ENCODE results near the gene TEX48. TPM values are rescaled to one million over a fixed set of nuclear protein-coding genes. Genes with fewer than 3 reads are reported as not detected.

TEX48 gene
- total RNA-seq, 1 donor from 2014 or later = not detected

DNA sequence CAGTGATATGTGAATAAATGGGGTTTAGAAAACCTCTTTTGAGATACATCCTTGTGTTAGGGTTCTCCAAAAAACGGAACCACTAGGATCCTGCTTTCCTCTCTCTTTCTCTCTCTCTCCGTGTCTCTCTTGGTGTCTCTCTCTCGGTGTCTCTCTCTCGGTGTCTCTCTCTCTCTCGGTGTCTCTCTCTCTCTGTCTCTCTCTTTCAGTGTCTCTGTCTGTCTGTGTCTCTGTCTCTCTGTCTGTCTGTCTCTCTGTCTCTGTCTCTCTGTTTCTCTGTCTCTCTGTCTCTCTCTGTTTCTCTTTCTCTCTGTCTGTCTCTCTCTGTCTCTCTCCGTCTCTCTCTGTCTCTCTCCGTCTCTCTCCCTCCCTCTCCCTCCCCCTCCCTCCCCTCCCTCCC lies 7.8 kb upstream of the TEX48 start:
- Histone ChIP-seq H3K9me3 (no peaks in the 10 kb centered on the region), H3K27ac (no peak overlapping the region), H3K4me1 (no peaks in the 10 kb centered on the region), H3K4me3 (no peak overlapping the region), H3K36me3 (no peaks in the 10 kb centered on the region), H3K27me3 (ENCODE audit: low read depth) (no peaks in the 10 kb centered on the region)
- DNase-seq (no peak), ATAC-seq (no peak)
- intact Hi-C loops (cut with DNase I) = no loop called here
- TF ChIP-seq, protein P1, sequence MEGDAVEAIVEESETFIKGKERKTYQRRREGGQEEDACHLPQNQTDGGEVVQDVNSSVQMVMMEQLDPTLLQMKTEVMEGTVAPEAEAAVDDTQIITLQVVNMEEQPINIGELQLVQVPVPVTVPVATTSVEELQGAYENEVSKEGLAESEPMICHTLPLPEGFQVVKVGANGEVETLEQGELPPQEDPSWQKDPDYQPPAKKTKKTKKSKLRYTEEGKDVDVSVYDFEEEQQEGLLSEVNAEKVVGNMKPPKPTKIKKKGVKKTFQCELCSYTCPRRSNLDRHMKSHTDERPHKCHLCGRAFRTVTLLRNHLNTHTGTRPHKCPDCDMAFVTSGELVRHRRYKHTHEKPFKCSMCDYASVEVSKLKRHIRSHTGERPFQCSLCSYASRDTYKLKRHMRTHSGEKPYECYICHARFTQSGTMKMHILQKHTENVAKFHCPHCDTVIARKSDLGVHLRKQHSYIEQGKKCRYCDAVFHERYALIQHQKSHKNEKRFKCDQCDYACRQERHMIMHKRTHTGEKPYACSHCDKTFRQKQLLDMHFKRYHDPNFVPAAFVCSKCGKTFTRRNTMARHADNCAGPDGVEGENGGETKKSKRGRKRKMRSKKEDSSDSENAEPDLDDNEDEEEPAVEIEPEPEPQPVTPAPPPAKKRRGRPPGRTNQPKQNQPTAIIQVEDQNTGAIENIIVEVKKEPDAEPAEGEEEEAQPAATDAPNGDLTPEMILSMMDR (IDR thresholded peaks at IDR 0.05) = no peak

- intact Hi-C loops (cut with DNase I) = no loop called here
- Histone ChIP-seq H3K4me3 (no peak overlapping the region), H3K4me1 (no peaks in the 10 kb centered on the region), H3K27ac (no peak overlapping the region), H3K9me3 (no peaks in the 10 kb centered on the region), H3K27me3 (ENCODE audit: low read depth) (no peaks in the 10 kb centered on the region), H3K36me3 (no peaks in the 10 kb centered on the region)
- no peak for DNase-seq
- ATAC-seq = no peak
- TF ChIP-seq, protein P1 (IDR thresholded peaks at IDR 0.05) = no peak
Measured at GRCh38 chr9:114688909-114689610, 7.1 kb upstream of the TEX48 start.

DNA sequence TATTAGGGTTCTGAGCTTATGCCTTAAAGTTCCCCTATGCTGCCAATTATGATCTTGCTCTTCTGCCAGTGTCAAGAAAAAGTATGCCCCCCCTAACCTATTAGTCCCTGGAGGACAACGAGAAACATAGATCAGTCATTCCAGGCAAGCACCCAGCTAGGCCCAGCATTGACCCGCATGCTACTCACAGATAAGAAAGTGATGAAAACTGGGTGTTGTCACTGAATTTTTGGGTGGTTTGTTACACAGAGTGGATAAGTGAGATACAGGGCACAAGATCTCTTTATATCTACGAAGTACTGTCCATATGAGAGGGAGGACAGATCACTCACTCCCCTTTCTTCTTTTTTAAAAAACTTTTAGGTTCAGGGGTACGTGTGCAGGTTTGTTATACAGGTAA lies 6.4 kb upstream of the TEX48 start:
- intact Hi-C loops (cut with DNase I) = no loop called here
- ATAC-seq (no peak), DNase-seq (no peak)
- TF ChIP-seq, protein P1 (IDR thresholded peaks at IDR 0.05) = no peak
- Histone ChIP-seq H3K27ac (no peak overlapping the region), H3K4me3 (no peak overlapping the region), H3K27me3 (ENCODE audit: low read depth) (no peaks in the 10 kb centered on the region), H3K36me3 (no peaks in the 10 kb centered on the region), H3K4me1 (no peaks in the 10 kb centered on the region), H3K9me3 (no peaks in the 10 kb centered on the region)

DNA sequence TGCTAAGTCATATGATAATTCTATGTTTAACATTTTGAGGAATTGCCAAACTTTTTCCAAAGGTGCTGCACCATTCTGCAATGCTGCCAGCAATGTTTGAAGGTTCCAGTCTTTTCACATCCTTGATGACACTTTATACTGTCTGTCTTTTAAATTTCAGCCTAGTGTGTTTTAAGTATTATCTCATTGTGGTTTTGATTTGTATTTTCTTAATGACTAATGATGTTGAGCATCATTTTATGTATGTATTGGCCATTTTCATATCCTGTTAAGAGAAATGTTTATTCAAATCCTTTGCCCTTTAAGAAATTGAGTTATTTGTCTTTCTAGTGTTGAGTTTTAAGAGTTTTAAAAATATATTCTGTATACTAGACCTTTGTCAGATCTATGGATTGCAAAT lies 5.0 kb upstream of the TEX48 start:
- ATAC-seq = no peak
- no peak for DNase-seq
- H3K27ac ChIP-seq = no peak overlapping the region
- no peaks in the 10 kb centered on the region for H3K4me1 ChIP-seq
- H3K4me3 ChIP-seq = no peak overlapping the region
- H3K9me3 ChIP-seq = no peaks in the 10 kb centered on the region
- no peaks in the 10 kb centered on the region for H3K27me3 ChIP-seq (ENCODE audit: low read depth)
- intact Hi-C loops (cut with DNase I) = no loop called here
- no peaks in the 10 kb centered on the region for H3K36me3 ChIP-seq
- TF ChIP-seq, protein P1 (IDR thresholded peaks at IDR 0.05) = no peak

GRCh38 chr9:114685951-114686350 lies 4.0 kb upstream of the TEX48 start:
- Histone ChIP-seq H3K4me3 (no peak overlapping the region), H3K27me3 (ENCODE audit: low read depth) (no peaks in the 10 kb centered on the region), H3K9me3 (no peaks in the 10 kb centered on the region), H3K27ac (no peak overlapping the region), H3K36me3 (no peaks in the 10 kb centered on the region), H3K4me1 (no peaks in the 10 kb centered on the region)
- ATAC-seq (no peak), DNase-seq (no peak)
- intact Hi-C loops (cut with DNase I) = no loop called here
- TF ChIP-seq, protein P1 (IDR thresholded peaks at IDR 0.05) = no peak

All from lower lobe of right lung (tissue), 2 donors.